GM21360 (cell line): ENCODE results near the gene VAMP8.
"Not testable (repeated sequence)": the region's sequence is repeated elsewhere in the genome, so short reads cannot be mapped to it uniquely, and the experiment has no call there.

Source experiments
- ATAC-seq: cut with Tn5 transposase; IDR thresholded peaks from one replicate; pipeline ENCODE4 v1.9.1; 2021; ENCODE audit warnings: mild to moderate bottlenecking, moderate library complexity; ENCODE audit not compliant: unreplicated experiment

VAMP8 gene

GRCh38 chr2:85579266-85579935 lies 2.0 kb downstream of the VAMP8 start:
- ATAC-seq: no peak

DNA sequence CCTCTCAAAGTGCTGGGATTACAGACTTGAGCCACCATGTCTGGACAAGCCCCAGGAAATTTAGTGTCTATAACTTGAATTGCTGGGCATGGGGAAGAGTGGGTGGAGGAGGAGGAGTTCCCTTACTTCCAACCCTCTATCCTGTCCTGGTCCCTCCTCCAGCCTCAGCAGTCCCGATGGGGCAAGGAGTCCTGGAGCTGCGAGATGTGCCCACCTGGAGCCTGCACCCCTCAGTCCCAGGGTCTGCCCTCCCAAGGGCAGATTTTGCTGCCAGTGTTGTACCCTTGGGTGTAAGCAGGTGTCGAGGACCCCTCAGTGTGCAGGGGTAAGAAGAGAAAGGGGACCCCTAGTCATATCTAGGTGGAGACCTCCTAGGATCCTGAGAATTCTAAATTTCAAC lies 2.8 kb downstream of the VAMP8 start:
- ATAC-seq: no peak

- ATAC-seq: no peak
Measured at GRCh38 chr2:85582492-85582891, 5.1 kb downstream of the VAMP8 start.

DNA sequence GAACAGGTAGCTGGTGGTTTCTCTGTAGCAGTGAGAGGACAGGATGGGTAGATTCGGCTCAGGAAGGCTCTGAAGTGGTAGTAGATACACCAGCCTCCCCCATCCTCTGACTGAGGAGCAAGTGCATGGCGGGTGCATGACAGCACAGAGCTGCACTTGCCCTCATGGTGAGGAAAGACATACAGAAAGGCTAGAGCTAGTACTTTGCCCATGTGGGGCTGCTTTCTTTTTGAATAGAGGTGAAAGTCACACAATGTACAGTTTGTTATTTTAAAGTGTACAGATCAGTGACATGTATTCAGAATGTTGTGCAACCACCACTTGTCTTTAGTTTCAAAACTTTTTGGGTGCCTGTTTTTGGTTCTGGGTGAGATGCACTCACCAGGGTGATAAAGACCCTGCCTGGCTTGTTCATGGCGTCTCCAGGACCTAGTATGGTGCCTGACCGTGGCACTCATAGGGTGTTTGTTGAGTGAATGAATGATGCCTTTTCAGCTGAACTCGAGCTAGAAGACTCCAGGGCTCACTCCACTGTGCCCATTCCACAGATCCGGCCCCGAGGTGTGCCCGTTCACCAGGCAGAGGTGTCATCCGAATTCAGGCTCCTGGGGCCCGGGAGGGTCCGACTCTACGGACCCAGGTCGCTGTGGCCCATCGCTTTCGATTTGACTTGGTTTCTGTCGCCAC lies 6.4 kb downstream of the VAMP8 start:
- no peak for ATAC-seq

DNA sequence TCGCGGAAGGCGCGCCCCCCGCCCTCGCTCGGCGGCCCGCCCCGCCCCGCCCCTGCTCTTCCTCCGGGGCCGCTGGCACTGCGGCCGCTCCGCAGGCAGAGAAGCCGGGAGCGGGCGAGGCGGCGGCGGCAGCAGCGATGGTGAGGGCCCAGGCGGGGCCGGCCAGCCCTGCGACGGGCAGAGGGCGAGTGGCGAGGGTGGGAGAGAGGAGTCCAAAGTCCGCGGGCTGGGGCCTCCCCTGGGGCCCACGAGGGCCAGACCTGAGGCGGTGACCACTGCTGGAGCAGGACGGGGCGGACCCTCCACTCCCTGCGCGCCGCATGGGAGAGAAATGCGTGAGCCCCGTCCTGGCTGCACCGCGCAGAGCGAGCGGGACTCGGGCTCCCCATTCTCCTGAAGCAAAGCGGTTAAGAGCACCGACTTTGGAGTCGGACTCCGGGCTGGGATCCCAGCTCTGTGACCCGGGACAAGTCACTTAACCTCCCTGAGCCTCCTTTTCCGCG lies 7.0 kb downstream of the VAMP8 start, which contains the start of gene VAMP5:
VAMP5 (plus strand) TSS at position 78 of the 503 bp plus-strand sequence; CDS start at position 138, 60 bp downstream.
- no peak for ATAC-seq

GRCh38 chr2:85584857-85585780 lies 7.7 kb downstream of the VAMP8 start:
- ATAC-seq: no peak

DNA sequence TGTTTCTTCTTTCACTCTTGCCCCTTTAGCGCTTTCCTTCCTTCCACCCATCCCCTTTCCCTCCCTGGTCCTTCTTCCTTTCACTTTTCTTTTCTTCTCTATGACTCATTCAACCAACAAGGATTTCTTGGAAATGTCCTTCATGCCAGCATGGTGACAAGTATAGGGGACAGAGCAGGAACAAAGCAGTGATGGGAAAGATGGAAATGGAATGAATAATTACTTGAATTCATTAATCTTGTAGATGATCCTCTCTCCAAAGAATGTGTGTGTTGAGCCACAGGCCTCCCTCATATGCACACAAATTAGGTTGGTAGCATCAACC lies 8.4 kb downstream of the VAMP8 start:
- ATAC-seq: no peak

GRCh38 chr2:85588236-85588635 lies 10.8 kb downstream of the VAMP8 start:
- no peak for ATAC-seq

DNA sequence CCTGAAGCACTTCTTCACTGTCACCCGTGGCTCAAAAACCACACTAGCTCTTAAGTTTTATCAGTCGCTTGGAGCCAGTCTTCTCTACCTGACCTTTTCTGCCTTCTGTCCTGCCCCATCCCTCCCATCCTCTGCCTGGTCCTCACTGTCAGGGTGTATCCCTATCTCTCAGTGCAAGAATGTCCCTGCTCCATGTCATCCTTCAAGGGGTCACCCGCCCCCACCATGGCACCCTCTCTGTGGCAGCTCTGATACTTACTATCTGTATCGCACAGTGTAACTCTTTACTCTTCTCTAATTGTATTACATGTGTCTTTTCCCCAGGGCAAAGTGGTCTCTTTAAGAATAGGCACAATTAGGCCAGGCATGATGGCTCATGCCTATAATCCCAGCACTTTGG lies 11.3 kb downstream of the VAMP8 start:
- no peak for ATAC-seq

- no peak for ATAC-seq
Measured at GRCh38 chr2:85589181-85589580, 11.8 kb downstream of the VAMP8 start.

GRCh38 chr2:85589982-85590791 lies 12.8 kb downstream of the VAMP8 start:
- no peak for ATAC-seq

GRCh38 chr2:85590950-85591349 lies 13.6 kb downstream of the VAMP8 start:
- ATAC-seq: no peak

DNA sequence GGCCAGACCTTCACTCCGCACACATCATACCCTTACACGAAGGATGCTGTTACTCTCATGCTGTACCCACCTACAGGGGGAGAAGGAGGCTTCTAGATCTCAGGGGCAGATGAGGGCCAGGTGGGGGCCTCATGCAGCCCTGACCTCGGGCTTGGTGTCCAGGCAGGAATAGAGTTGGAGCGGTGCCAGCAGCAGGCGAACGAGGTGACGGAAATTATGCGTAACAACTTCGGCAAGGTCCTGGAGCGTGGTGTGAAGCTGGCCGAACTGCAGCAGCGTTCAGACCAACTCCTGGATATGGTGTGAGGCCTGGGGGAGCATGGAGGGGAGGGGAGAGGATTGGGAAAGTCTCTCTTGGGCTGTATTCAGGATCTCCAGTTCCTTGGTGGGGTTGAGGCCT lies 14.2 kb downstream of the VAMP8 start:
- ATAC-seq: no peak

- ATAC-seq: not testable (repeated sequence)
Measured at GRCh38 chr2:85592299-85592698, 14.9 kb downstream of the VAMP8 start.

DNA sequence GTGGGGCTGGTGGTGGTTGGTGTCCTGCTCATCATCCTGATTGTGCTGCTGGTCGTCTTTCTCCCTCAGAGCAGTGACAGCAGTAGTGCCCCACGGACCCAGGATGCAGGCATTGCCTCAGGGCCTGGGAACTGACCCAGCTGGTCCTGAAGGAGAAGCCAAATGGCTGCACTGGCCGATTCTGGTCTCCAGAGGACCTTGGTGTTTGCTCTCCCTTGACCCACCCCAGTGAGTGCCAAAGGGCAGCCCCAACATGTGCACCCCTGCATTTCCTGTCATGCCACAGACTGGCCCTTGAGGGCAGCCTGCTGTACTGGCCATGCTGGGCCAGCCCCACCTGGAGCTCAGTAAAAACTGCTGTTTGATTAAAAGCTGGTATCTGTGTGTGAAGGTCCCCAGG lies 15.6 kb downstream of the VAMP8 start:
- no peak for ATAC-seq

DNA sequence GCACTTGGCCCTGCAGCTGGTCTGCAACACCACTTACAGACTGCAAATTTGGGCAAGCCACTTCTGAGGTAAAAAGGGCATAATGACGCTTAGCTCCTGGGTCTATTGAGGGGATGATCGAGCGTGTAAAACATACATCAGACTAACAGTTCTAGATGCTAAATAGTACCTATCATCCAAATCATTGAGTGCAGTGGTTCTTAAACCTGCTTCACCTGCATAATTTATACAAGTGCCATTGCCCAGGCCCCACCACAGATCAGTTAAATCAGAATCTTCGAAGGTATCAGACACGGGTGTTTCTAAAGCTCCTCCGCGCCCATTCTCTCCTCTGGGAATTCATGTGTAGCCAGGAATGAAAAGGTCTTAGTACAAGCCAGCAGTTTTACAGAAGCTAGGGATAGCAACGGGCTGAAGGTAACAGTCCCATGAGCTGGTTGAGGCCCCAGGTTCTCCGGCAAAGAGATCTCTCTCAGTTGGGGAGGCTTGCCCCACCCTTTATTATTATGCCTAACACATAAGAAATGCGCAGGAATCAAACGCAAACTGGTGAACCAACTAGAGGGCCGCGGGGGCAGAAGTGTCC lies 17.4 kb downstream of the VAMP8 start:
- ATAC-seq: peak; percentile 8

- peak; percentile 98 for ATAC-seq
Measured at GRCh38 chr2:85595301-85596025, 18.1 kb downstream of the VAMP8 start, which contains the start of gene RNF181. Gene RNF181, plus strand, starts transcription at chr2:85595745. Its CDS starts 19 bp downstream, at chr2:85595764.

DNA sequence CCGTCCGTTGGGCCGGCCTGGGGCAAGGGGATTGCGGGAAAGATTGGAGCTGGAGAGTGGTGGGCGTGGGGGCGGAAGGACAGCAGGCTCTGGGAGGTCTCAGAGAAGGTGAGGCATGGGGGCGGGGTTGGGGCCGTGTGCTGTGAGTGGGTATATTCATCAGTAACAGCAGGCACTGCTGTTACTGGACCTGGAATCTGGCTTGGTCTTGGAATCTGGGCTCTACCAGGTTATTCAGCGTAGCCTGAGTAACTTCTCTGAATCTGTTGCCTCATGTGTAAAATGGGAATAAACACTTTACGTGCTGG lies 18.6 kb downstream of the VAMP8 start:
- peak; percentile 3 for ATAC-seq

DNA sequence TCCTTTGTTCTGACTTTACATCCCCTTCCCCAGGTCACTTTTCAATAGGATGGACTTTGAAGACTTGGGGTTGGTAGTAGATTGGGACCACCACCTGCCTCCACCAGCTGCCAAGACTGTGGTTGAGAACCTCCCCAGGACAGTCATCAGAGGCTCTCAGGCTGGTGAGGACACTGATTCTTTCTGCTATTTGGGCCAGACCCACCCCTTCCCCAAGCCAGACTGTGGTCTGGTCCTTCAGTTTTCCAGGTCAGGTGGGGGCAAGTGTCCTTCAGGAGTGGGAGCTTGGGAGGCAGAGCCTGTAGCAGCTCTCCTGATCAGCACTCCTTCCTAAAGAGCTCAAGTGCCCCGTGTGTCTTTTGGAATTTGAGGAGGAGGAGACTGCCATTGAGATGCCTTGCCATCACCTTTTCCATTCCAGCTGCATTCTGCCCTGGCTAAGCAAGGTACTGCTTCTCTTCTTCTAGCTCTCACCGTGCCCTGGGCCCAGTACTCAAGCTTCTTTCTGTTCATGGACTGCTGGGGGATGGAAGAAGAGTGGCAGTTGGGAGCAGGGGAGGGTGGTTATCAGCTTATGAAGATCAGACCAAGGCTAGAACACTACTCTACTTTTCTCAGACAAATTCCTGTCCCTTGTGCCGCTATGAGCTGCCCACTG lies 19.2 kb downstream of the VAMP8 start:
- ATAC-seq: no peak
